Lung (tissue), 10 donors: ENCODE results near the gene EPN2. TPM values are rescaled to one million over a fixed set of nuclear protein-coding genes. Genes with fewer than 3 reads are reported as not detected.
A peak's percentile ranks its signal among the peaks of the same experiment; 100 is the strongest.
"Not testable (repeated sequence)": the region's sequence is repeated elsewhere in the genome, so short reads cannot be mapped to it uniquely, and the experiment has no call there.

Experiments
- ATAC-seq: fragments of 200-7000 bp; cut with Tn5 transposase; one replicate; pipeline ENCODE4 v1.9.1; 2020; ENCODE audit warnings: moderate number of reproducible peaks; ENCODE audit not compliant: insufficient read depth, low FRiP score
- DNase-seq, 3 donors: peaks; one replicate each; pipeline ENCODE4 v3.0.0-alpha.2; 2013 to 2017
- H3K27ac ChIP-seq, 2 donors: one replicate each; pipeline ENCODE4 v1.5.1; 2013; ENCODE audit warnings: mild to moderate bottlenecking in 2 of 2, moderate library complexity in 2 of 2, control low read depth in 1 of 2, inconsistent platforms in 1 of 2, low read depth in 1 of 2, low read length in 1 of 2
- H3K27me3 ChIP-seq, 3 donors: one replicate each; pipeline ENCODE4 v1.5.1; 2013; ENCODE audit warnings: low read length in 2 of 3; ENCODE audit not compliant: control insufficient read depth in 3 of 3, insufficient read depth in 3 of 3
- H3K36me3 ChIP-seq, 4 donors: one replicate each; pipeline ENCODE4 v1.5.1; 2013; ENCODE audit warnings: low read length in 4 of 4, mild to moderate bottlenecking in 1 of 4, moderate library complexity in 1 of 4; ENCODE audit not compliant: control insufficient read depth in 4 of 4, insufficient read depth in 4 of 4
- H3K4me1 ChIP-seq, 5 donors: one replicate each; pipeline ENCODE4 v1.5.1; 2013; ENCODE audit warnings: low read length in 5 of 5, mild to moderate bottlenecking in 2 of 5, moderate library complexity in 1 of 5; ENCODE audit not compliant: control insufficient read depth in 5 of 5, insufficient read depth in 5 of 5
- H3K4me3 ChIP-seq: one replicate; pipeline ENCODE4 v1.5.1; 2013; ENCODE audit warnings: mild to moderate bottlenecking, control low read depth, moderate library complexity
- H3K9ac ChIP-seq, 2 donors: one replicate each; pipeline ENCODE4 v1.5.1; 2013; ENCODE audit warnings: low read length in 2 of 2, control low read depth in 1 of 2; ENCODE audit not compliant: insufficient read depth in 1 of 2
- H3K9me3 ChIP-seq, 4 donors: one replicate each; pipeline ENCODE4 v1.5.1; 2013; ENCODE audit warnings: low read length in 3 of 4, mild to moderate bottlenecking in 1 of 4, moderate library complexity in 1 of 4; ENCODE audit not compliant: control insufficient read depth in 4 of 4, insufficient read depth in 3 of 4
- WGBS, 2 donors: extraction: QIAGEN DNeasy Blood & Tissue Kit; methylation state at CpG; one replicate each; pipeline ENCODE4 v1.1.7; 2013; 5-methylcytosine and 5-hydroxymethylcytosine counted together
- polyA plus RNA-seq, 2 donors: library from polyadenylated mRNA; stranded (reverse); fragments of 200-250 nt; gene quantifications; one replicate each; pipeline ENCODE4 v1.2.1, GENCODE V29; 2013
- total RNA-seq, 2 donors: library from RNA; depleted of rRNA in 1 of 2; stranded (reverse); fragments of >200 nt in 1 of 2; gene quantifications; one replicate each; pipeline ENCODE4 v1.2.1, GENCODE V29; 2014 to 2021
- donor health status: Bipolar disorder and iron deficiency.
- donor health status: healthy.
- donor health status: DM: yes; HTN: yes; CAD: no.

Gene EPN2
- total and polyA plus RNA-seq, 4 donors = 16.7 to 73.7 (median 37.4) TPM

- not testable (repeated sequence) for H3K4me1 ChIP-seq, H3K27me3 ChIP-seq, H3K36me3 ChIP-seq, ATAC-seq, DNase-seq, H3K9ac ChIP-seq, H3K9me3 ChIP-seq, H3K4me3 ChIP-seq, H3K27ac ChIP-seq
- WGBS, 2 donors = no CpG with 5 or more reads among the region's 3 CpGs
Measured at GRCh38 chr17:19203429-19203828, 33.7 kb upstream of the EPN2 start.

- DNase-seq, H3K36me3 ChIP-seq, H3K27ac ChIP-seq, H3K9ac ChIP-seq, H3K9me3 ChIP-seq, H3K27me3 ChIP-seq, H3K4me1 ChIP-seq, H3K4me3 ChIP-seq: not testable (repeated sequence)
- WGBS, 2 donors = no CpG with 5 or more reads among the region's 67 CpGs
- peak; percentile 88 for ATAC-seq
Measured at GRCh38 chr17:19215074-19215860, 21.9 kb upstream of the EPN2 start.

DNA sequence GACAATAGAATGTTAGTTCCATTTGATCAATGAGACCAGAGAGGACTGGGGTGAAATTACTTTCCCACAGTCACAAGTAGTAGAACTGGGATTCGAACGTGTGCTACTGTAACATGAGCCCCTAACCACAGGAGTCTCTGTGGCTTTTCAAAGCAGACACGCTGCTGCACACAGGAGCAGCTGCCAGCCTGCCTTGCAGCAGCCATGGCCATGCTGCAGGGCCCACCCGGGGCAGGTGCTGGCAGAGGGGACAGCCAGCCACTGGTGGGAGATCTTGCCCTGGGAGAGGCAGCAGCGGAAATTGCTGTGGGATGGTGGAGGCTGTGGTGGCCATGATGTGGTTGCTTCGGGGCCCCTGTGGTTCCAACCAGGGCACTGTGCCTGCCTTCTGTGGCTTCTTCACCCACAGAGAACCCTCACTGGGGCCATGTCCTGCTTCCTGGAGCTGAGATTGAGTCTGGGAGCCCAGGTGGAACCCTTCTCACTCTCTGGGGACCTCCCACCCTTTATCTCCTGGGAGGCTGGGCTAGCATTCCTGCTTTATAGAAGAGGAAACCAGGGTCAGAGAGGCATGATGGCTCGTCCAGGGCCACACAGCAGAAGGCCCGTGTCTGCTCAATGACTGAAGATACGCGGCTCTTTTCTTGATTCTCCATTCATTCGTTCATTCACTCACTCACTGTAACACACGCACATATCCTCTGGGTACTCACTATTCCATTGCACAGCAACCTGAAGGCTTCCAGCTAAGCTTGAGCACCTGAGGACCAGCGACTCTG lies 20.8 kb upstream of the EPN2 start:
- not testable (repeated sequence) for H3K27ac ChIP-seq, H3K4me1 ChIP-seq, H3K9ac ChIP-seq, H3K36me3 ChIP-seq, ATAC-seq, H3K27me3 ChIP-seq, DNase-seq, H3K9me3 ChIP-seq, H3K4me3 ChIP-seq
- no CpG with 5 or more reads among the region's 13 CpGs for WGBS, 2 donors

DNA sequence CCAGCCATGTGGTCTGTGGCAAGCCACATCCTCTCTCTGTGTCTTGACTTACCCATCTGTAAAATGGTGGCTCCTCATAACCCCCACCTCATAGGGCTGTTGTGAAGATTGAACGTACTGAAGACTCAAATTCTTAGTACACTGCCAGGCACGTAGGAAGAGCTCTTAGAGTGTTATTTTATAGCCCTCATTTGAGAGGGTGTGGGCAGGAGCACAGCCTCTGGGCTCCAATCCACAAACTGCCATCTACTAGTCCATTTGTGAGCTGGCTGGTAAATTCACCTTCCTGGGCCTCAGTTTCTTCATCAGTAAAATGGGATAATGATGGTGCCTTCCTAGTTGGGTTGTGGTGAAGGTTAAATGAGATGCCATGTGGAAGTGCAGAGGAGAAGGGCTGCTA lies 18.3 kb upstream of the EPN2 start:
- not testable (repeated sequence) for H3K27ac ChIP-seq, H3K27me3 ChIP-seq, H3K4me3 ChIP-seq, DNase-seq, H3K9me3 ChIP-seq, ATAC-seq, H3K9ac ChIP-seq, H3K4me1 ChIP-seq, H3K36me3 ChIP-seq
- no CpG with 5 or more reads among the region's 2 CpGs for WGBS, 2 donors

- H3K27me3 ChIP-seq, H3K36me3 ChIP-seq, H3K4me3 ChIP-seq, H3K9me3 ChIP-seq, DNase-seq, H3K27ac ChIP-seq, H3K9ac ChIP-seq, H3K4me1 ChIP-seq: not testable (repeated sequence)
- ATAC-seq = peak; percentile 28
- no CpG with 5 or more reads among the region's 11 CpGs for WGBS, 2 donors
Measured at GRCh38 chr17:19219384-19219783, 17.8 kb upstream of the EPN2 start.

DNA sequence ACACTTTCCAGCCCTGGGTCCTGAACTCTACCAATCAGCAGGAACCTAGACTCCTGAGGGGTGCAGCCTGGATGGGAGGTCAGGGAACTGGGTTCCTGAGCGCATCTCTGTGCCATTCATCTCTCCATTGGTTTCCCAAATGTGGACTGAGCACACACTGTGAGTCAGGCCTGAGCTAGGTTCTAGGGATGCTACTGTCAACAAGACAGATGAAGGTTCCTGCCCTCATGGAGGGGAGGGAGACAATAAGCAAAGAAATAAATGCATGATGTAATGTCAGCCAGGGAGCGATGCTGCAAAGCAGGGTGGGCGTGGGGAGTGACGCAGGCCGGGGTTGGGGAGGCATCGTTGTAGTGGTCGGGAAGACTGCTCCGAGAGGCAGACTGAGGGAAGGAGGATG lies 17.0 kb upstream of the EPN2 start:
- H3K4me3 ChIP-seq, H3K27me3 ChIP-seq, H3K36me3 ChIP-seq, DNase-seq, H3K27ac ChIP-seq, H3K9ac ChIP-seq, H3K9me3 ChIP-seq, H3K4me1 ChIP-seq, ATAC-seq: not testable (repeated sequence)
- WGBS, 2 donors = no CpG with 5 or more reads among the region's 8 CpGs

DNA sequence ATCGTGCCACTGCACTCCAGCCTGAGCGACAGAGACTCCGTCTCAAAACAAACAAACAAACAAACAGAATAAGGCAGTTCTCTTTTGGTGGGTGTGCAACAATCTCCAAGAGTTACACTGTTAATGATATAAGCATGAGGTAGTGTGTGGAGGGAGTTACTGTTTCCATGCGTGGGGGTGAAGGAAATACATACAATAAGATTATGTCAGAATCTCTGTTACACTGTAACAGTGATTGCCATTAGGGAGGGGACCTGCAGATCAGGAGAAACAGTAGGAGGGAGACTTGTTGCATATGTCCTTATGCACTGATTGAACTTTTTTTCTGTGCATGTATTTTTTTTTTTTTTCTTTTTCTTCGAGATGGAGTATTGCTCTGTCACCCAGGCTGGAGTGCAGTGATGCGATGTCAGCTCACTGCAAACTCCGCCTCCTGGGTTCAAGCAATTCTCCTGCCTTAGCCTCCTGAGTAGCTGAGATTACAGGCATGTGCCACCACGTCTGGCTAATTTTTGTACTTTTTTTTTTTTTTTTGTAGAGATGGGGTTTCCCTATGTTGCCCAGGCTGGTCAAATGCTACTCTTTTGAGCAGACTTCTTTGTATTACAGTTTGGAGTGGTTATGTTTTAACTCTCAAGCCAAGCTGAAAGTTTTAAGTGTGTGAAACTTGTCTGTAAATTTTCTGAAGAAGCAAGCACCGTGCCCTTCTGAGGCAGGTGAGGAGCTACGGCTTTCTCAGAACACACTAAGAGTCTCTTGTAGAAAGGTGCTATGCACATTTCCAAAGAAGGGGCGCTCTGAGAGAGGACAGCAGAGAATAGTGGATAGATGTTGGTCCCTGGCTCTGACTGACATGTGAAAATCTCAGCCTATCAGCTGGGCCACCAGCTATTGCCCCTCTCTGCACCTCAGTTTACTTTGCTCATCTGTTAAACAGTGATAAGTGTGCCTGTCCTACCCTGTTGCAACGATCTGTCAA lies 10.3 kb upstream of the EPN2 start:
- ATAC-seq = not testable (repeated sequence)
- WGBS, 2 donors = no CpG with 5 or more reads among the region's 12 CpGs

More for the DNA sequence above, 10.3 kb upstream of the EPN2 start:
- not testable (repeated sequence) for H3K9me3 ChIP-seq, H3K9ac ChIP-seq, H3K27ac ChIP-seq, H3K4me1 ChIP-seq, H3K27me3 ChIP-seq, H3K36me3 ChIP-seq, H3K4me3 ChIP-seq, DNase-seq
